Cerebellar cortex (tissue), 1 donor: ENCODE data around the gene CMC2.
A peak's percentile ranks its signal among the peaks of the same experiment; 100 is the strongest.

Experiments used
- DNase-seq: peaks from one replicate; pipeline ENCODE4 v3.0.0-alpha.2; 2015; ENCODE audit warnings: low spot score

Gene CMC2

GRCh38 chr16:81001330-81001729, 5.4 kb downstream of the CMC2 start:
- no peak for DNase-seq

DNA sequence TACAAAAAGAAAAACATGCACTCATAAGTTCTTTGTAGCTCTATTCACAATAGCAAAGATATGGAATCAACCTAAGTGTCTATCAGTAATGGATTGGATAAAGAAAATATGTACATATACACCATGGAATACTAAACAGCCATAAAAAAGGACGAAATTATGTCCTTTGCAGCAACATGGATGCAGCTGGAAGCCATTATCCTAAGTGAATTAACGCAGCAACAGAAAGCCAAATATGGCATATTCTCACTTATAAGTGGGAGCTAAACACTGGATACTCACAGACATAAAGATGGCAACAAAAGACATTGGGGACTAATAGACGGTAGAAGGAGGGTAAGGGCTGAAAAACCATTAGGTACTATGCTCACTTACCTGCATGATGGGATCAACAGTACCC, 5.8 kb downstream of the CMC2 start:
- DNase-seq = no peak

DNA sequence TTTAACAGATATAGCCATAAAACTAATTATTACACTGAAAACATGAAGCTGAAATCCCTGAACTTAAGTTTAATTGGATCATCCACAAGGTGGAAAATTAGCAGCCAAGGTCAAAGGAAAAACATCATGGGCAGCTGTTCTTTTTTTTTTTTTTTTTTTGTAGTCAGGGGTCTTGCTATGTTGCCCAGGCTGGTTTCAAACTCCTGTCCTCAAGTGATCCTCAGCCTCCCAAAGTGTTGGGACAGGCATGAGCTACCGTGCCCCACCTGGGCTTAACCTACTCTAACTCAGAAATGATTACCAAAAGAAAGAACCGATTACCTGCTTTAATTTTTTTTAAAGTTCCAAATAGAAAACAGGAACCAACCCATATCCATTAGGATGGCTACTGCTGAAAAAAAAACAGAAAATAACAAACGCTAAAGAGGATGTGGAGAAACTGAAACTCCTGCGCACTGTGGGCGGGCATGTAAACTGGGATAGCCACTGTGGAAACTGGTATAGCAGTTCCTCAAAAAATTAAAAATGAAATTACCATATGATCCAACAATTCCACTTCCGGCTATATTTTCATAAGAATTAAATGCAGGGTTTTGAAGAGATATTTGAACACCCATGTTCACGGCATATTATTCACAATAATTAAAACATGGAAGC, 8.6 kb downstream of the CMC2 start:
- no peak for DNase-seq

DNA sequence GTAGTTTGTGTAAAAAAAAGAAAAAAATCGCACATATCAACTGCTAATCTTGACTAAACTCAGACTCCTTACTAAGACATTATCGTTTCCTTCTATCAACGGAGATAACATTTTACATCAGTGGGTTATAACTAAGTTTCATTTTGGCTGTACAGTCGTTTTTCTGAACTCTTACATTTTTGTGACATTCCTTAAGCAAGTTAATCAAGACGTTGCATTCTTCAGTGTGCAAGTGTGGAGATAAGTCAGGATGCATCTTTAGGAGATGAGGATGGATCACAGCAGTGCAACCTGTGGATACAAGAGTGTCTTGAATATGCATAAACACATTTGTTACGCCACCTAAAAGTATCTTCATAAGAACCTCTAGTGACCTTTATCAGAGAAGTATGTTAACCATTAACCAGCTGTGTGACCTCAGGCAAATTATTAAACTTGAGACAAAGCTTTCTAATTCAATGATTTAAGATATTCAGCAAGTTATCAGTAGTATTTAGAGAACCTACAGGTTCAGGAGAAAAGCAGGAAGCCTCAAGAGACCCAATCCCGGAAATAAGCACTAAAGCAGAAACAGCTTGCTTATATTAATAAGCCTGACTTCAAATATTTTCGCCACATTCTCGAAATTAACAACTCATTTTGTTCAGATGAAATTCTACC, 9.4 kb downstream of the CMC2 start:
- DNase-seq = no peak

DNA sequence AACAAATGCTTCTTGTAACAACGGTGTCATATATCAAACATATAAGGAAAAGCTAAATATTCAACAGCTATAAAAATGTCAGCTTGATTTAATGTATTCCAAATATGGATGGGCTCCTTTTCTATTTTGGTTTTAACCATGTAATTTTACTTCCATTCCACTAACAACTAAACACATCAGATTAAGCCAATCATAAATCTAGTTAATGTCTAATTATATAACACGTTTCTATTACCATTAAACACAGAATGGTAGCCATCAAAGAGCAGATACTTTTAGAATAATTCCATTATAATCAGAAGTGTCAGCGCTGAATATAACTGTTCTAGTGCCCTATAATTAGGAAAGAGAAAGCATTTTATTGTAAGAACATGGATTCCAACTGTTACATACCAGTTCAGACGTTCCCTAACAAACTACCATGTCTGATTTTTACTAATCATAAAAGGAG, 10.0 kb downstream of the CMC2 start:
- DNase-seq = no peak

DNA sequence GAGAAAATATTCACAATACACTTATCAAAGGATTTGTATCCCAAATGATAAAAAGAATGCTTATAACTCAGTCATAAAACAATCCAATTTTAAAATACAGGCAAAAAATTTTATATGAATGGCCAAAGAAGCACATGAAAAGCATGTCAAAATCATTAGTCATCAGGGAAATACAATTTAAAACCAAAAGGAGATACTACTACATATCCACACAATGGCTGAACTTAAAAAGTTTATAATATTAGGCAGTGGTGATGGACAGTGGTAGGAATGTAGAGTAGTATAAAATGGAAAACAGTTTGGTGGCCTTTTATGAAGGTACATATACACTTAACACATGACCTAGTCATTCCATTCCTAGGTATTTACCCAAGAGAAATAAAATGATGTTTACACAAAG, 12.2 kb downstream of the CMC2 start:
- DNase-seq = no peak

GRCh38 chr16:80993834-80994233, 12.9 kb downstream of the CMC2 start:
- DNase-seq = no peak

GRCh38 chr16:80993307-80993706, 13.4 kb downstream of the CMC2 start:
- DNase-seq = no peak

DNA sequence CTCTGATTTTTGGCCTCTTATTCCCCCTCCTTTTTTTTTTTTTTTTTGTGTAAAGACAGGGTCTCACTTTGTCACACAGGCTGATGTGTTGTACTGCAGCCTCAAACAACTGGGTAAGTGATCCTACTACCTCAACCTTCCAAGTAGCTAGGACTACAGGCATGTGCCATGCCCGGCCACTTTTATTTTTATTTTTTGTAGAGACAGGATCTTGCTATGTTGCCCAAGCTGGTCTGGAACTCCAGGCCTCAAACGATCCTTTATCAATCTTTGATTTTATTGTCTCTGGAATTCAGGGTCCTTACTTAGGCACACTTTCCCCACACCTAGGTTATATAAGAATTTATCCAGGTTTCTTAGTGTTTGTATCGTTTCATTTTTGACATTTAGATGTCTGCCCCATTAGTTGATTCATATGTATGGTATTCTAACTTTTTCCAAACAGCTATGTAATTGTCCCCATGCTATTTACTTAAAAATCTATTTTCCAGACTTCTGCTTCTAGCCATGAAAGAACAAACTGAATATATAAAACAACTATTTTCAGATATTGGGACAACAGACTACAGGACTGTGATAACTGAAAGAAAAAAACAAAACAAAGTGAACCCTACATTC, 13.9 kb downstream of the CMC2 start:
- DNase-seq = no peak

DNA sequence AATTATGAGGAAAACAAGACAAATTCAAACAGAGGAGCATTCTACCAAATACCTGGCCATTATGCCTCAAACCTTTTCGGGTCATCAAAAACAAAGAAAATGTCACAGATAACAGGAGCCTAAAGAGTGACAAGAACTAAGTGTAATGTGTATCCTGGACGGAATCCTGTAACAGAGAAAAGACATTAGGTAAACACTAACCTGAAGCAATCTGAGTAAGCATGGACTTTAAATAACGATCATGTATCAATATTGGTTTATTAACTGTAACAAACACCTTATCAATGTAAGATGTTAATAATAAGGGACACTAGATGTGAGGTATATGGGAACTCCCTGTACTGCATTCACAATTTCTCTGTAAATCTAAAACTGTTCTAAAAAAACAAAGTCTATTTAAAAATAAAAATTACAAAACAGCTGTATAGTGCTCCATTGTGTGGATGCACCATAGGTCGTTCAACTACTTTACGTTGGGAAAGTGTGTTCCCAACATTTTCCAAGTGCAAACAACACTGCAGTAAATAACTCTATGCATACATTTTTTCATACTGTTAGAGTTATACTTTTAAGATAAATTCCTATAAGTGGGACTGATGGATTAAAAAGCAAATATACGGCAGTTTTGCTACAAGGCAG, 14.8 kb downstream of the CMC2 start:
- DNase-seq = no peak

- DNase-seq = no peak
Observed at GRCh38 chr16:80990978-80991377, 15.7 kb downstream of the CMC2 start.

GRCh38 chr16:80990577-80990976, 16.1 kb downstream of the CMC2 start:
- DNase-seq = no peak

DNA sequence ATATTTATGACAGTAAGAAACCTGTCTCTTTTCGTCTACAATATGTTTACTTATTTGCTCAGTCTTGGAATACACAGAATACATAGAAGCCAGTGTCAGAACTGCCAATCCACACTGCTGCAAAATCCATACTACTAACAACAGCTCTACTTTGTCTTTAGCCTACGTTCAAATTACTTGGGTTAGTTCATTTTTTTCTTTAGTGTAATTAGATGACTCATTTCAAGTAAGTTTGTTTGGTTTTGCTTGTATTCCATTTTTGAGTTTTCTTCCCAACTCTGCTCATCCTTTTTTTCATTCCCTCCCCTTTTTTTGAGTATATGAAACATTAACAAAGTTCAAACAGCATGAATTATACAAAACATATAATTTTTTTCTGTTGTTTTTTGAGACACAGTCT, 16.9 kb downstream of the CMC2 start:
- no peak for DNase-seq

DNA sequence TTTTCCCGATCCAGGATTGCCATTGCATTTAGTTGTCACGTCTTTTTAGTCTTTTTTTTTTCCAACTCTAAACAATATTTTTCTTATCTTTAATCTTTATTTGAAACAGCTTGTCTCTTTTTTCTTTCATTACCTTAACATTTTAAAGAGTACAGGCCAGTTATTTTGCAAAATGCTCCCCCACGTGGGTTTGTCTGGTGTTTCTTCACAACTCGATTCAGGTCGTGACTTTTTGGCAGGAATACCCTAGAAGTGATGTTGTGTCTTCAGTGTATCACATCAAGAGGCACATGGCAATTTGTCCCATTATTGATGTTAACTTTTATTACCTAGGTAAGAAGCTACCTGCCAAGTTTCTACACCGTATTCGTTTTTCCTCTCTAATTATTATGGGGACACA, 17.9 kb downstream of the CMC2 start:
- no peak for DNase-seq

- no peak for DNase-seq
Observed at GRCh38 chr16:80986557-80986956, 20.1 kb downstream of the CMC2 start.

DNA sequence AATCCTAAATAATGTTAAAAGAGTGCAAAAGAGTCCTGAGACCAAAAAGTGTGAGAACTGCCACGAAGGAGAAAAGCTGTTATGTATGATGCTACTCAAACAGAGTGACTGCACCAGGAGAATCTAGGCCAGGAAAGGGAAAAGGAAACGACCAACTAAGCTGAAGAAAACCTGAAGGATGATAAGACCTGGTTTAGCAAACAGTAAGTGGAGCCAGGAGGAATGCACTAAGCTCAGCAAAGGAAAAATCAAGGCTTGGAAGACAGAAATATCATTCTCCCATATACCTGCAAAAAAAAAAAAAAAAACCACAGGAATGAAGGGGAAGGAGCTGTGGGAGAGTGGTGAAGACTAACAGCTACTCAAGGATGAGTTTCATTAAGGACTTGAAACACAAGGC, 21.1 kb downstream of the CMC2 start:
- no peak for DNase-seq

- no peak for DNase-seq
Observed at GRCh38 chr16:80984124-80984892, 22.4 kb downstream of the CMC2 start.

- DNase-seq = no peak
Observed at GRCh38 chr16:80982646-80983045, 24.0 kb downstream of the CMC2 start.

DNA sequence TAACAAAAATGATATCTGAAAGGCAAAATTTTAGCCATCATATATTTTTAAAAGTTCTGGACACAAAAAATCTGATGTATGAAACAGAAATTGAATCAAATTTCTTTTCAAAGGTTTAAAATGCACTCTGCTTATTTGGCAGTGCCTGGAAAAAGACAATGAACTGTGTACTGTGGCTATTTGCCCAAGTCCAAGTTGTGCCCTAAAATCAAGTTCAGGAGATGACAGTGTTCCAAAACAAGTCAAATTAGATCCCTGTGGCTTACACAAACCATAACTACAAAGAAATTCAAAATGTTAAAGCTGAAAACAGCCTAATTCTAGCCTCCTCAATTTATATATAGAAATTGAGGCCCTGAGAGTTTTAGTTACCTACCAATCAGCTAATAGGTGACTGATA, 25.6 kb downstream of the CMC2 start:
- no peak for DNase-seq

- no peak for DNase-seq
Observed at GRCh38 chr16:80976946-80977345, 29.7 kb downstream of the CMC2 start.

- peak; percentile 67 for DNase-seq
Observed at GRCh38 chr16:80974649-80975376, 31.9 kb downstream of the CMC2 start.

- DNase-seq = no peak
Observed at GRCh38 chr16:80973991-80974390, 32.7 kb downstream of the CMC2 start.
